NCI-H1048 (cell line): ENCODE data around the gene TIRAP.

Source experiments
- DNase-seq: peaks from one replicate; lab custom pipeline; 2025; lab: John Stamatoyannopoulos, UW

The TIRAP gene

DNA sequence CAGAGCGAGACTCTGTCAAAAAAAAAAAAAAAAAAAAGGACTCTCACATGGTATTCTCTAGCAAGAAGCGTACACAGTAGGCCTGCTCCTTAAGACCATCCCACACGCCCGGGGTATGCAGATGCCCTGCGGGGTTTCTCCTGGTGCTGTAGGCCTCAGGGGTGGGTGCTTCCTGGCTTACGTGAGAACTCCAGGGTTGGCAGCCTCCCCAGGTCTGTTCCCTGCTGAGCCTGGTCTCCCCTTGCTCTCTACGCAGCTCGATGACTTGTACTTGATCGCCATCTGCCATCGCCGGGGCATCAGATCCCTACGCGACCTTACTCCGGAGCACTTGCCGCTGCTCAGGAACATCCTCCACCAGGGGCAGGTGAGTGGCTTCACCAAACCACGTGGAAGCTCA lies 60.2 kb downstream of the TIRAP start:
- no peak for DNase-seq
